ENCODE data around the gene ITGA2B. TPM values are rescaled to one million over a fixed set of nuclear protein-coding genes. Genes with fewer than 3 reads are reported as not detected.

Gene ITGA2B
- total and polyA plus RNA-seq, 2 of the 13 experiments (the other 11 are each of a cell fraction or from before 2014, with no cell fraction given) = 0.38 to 1.1 TPM

DNA sequence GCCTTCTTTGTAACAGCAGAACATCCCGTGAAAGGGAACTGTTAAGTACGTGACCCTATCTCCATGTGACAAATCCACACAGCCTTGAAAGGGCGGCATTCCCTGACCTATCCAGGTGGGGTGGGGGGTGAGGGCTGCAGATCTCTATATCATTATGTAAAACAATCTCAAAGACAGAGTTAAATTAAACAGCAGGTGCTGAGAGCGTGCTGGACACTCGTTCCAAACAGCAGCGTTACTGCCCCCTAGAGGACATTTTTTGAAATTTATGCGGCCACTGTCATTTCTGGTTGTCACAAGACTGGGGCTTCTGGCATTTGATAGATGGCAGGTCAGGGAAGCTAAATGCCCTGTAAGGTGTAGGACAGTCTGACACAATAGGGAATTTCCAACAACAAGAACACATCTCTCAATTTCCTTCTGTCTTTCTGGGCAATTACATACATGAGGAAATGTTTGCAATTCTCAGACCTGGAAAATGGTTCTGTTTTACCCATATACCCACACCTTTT, 58.1 kb downstream of the ITGA2B start:
- FAIRE-seq (peak; percentile 86), DNase-seq (ENCODE audit: low spot score) (peak; percentile 84), ATAC-seq (peak; percentile 25; the same call in 2 of the 3 replicates)
- H3K79me2 ChIP-seq (ENCODE audit: insufficient read depth, low read length) = no peaks in the 10 kb centered on the region
- no TSS peak for BruUV-seq (replicated peaks)
- peak overlapping the region; percentile 64 for H3K4me2 ChIP-seq (ENCODE audit: low read depth, low read length)
- no peak overlapping the region for H3K27ac ChIP-seq (ENCODE audit: extremely low read length, insufficient read depth, low read length)
- no peaks in the 10 kb centered on the region for H3K36me3 ChIP-seq (replicated peaks in 1 of 2; ENCODE audit: control insufficient read depth in 1 of 2, insufficient read depth in 2 of 2, low read length in 2 of 2)
- 2% methylated on average over 7 of the region's 7 CpGs for WGBS (ENCODE audit: low lambda C conversion rate)
- H3K9ac ChIP-seq (ENCODE audit: insufficient read depth, low read depth, low read length) = no peak overlapping the region
- peaks cover 50% of the 10 kb centered on the region for H3K4me1 ChIP-seq (ENCODE audit: insufficient read depth, low read length)
- CTCF ChIA-PET (ENCODE audit: low intra/inter-chr PET ratio, low total read pairs) = interaction anchor here (0.7 to 2.7 kb wide), 3 partner anchors 15 to 210 kb away, joined by 4 to 6 read pairs (median 5); partner anchors contain the start of gene GRN
- no peaks in the 10 kb centered on the region for H4K20me1 ChIP-seq (ENCODE audit: insufficient read depth, low read length)
- H3K27me3 ChIP-seq (ENCODE audit: control insufficient read depth in 1 of 2, insufficient read depth in 2 of 2, low read length in 2 of 2) = peaks cover 2 to 29% of the 10 kb centered on the region in 2 experiments; a peak in 4 of 5 replicates
- POLR2A ChIA-PET = interaction anchor here (2.0 kb wide), 1 partner anchor 14 kb away, joined by 9 read pairs; the partner anchor contains the start of gene GRN
- intact Hi-C loops (cut with micrococcal nuclease; ENCODE audit: unreplicated experiment) (no loop called here), in situ Hi-C loops (cut with HindIII; ENCODE audit: extremely low pct_ligation_motif_present, low pct_unique_long_range_greater_than_20kb) (no loop called here)
- no peaks in the 10 kb centered on the region for H3K9me3 ChIP-seq (ENCODE audit: low read length)
- H3K4me3 ChIP-seq (replicated peaks in 1 of 3; ENCODE audit: insufficient read depth in 1 of 3, low read depth in 2 of 3, low read length in 3 of 3) = no peak overlapping the region
- peak overlapping the region; percentile 3 for H2AFZ ChIP-seq (ENCODE audit: low read length)
- TF ChIP-seq, protein P1, sequence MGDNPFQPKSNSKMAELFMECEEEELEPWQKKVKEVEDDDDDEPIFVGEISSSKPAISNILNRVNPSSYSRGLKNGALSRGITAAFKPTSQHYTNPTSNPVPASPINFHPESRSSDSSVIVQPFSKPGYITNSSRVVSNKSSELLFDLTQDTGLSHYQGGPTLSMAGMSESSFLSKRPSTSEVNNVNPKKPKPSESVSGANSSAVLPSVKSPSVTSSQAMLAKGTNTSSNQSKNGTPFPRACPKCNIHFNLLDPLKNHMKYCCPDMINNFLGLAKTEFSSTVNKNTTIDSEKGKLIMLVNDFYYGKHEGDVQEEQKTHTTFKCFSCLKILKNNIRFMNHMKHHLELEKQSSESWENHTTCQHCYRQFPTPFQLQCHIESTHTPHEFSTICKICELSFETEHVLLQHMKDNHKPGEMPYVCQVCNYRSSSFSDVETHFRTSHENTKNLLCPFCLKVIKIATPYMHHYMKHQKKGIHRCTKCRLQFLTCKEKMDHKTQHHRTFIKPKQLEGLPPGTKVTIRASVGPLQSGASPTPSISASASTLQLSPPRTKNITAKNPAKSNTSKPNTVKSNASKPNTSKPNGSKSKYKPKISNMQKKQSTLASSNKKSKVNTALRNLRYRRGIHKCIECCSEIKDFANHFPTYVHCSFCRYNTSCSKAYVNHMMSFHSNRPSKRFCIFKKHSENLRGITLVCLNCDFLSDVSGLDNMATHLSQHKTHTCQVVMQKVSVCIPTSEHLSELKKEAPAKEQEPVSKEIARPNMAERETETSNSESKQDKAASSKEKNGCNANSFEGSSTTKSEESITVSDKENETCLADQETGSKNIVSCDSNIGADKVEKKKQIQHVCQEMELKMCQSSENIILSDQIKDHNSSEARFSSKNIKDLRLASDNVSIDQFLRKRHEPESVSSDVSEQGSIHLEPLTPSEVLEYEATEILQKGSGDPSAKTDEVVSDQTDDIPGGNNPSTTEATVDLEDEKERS (CRISPR knock-in tag; IDR thresholded peaks at IDR 0.05) = peak; percentile 42; the same call in 1 of the 2 replicates
- TF ChIP-seq, protein P2, sequence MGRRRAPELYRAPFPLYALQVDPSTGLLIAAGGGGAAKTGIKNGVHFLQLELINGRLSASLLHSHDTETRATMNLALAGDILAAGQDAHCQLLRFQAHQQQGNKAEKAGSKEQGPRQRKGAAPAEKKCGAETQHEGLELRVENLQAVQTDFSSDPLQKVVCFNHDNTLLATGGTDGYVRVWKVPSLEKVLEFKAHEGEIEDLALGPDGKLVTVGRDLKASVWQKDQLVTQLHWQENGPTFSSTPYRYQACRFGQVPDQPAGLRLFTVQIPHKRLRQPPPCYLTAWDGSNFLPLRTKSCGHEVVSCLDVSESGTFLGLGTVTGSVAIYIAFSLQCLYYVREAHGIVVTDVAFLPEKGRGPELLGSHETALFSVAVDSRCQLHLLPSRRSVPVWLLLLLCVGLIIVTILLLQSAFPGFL (CRISPR knock-in tag; IDR thresholded peaks at IDR 0.05) = no peak
- peak; percentile 45; the same call in 1 of the 2 replicates for TF ChIP-seq TBX2 (CRISPR knock-in tag; IDR thresholded peaks at IDR 0.05; ENCODE audit: borderline replicate concordance)
- TF ChIP-seq, protein P3, sequence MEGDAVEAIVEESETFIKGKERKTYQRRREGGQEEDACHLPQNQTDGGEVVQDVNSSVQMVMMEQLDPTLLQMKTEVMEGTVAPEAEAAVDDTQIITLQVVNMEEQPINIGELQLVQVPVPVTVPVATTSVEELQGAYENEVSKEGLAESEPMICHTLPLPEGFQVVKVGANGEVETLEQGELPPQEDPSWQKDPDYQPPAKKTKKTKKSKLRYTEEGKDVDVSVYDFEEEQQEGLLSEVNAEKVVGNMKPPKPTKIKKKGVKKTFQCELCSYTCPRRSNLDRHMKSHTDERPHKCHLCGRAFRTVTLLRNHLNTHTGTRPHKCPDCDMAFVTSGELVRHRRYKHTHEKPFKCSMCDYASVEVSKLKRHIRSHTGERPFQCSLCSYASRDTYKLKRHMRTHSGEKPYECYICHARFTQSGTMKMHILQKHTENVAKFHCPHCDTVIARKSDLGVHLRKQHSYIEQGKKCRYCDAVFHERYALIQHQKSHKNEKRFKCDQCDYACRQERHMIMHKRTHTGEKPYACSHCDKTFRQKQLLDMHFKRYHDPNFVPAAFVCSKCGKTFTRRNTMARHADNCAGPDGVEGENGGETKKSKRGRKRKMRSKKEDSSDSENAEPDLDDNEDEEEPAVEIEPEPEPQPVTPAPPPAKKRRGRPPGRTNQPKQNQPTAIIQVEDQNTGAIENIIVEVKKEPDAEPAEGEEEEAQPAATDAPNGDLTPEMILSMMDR (CRISPR knock-in tag; IDR thresholded peaks at IDR 0.05) = peak; percentile 82
- TF ChIP-seq, protein P4, sequence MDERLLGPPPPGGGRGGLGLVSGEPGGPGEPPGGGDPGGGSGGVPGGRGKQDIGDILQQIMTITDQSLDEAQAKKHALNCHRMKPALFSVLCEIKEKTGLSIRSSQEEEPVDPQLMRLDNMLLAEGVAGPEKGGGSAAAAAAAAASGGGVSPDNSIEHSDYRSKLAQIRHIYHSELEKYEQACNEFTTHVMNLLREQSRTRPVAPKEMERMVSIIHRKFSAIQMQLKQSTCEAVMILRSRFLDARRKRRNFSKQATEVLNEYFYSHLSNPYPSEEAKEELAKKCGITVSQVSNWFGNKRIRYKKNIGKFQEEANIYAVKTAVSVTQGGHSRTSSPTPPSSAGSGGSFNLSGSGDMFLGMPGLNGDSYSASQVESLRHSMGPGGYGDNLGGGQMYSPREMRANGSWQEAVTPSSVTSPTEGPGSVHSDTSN (CRISPR knock-in tag; IDR thresholded peaks at IDR 0.05) = 0 out of 2 replicates have a peak, but pooled peaks have one; percentile 10
- no peak for TF ChIP-seq STAT5B (CRISPR knock-in tag; IDR thresholded peaks at IDR 0.05)
- TF ChIP-seq ZNF792 (CRISPR knock-in tag; IDR thresholded peaks at IDR 0.05) = no peak
- 0 out of 2 replicates have a peak, but pooled peaks have one; percentile 39 for TF ChIP-seq ZNF766 (CRISPR knock-in tag; IDR thresholded peaks at IDR 0.05; ENCODE audit: borderline replicate concordance)
- 0 out of 2 replicates have a peak, but pooled peaks have one; percentile 60 for TF ChIP-seq ZSCAN9 (CRISPR knock-in tag; IDR thresholded peaks at IDR 0.05; ENCODE audit: borderline replicate concordance)
- TF ChIP-seq BHLHE40 (IDR thresholded peaks at IDR 0.05; ENCODE audit: low read length) = peak; percentile 62
- TF ChIP-seq MXD4 (CRISPR knock-in tag; IDR thresholded peaks at IDR 0.05) = 0 out of 2 replicates have a peak, but pooled peaks have one; percentile 59
- TF ChIP-seq ZNF264 (CRISPR knock-in tag; IDR thresholded peaks at IDR 0.05) = no peak
- TF ChIP-seq, protein P5, sequence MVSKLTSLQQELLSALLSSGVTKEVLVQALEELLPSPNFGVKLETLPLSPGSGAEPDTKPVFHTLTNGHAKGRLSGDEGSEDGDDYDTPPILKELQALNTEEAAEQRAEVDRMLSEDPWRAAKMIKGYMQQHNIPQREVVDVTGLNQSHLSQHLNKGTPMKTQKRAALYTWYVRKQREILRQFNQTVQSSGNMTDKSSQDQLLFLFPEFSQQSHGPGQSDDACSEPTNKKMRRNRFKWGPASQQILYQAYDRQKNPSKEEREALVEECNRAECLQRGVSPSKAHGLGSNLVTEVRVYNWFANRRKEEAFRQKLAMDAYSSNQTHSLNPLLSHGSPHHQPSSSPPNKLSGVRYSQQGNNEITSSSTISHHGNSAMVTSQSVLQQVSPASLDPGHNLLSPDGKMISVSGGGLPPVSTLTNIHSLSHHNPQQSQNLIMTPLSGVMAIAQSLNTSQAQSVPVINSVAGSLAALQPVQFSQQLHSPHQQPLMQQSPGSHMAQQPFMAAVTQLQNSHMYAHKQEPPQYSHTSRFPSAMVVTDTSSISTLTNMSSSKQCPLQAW (CRISPR knock-in tag; IDR thresholded peaks at IDR 0.05) = 0 out of 2 replicates have a peak, but pooled peaks have one; percentile 16
- TF ChIP-seq, protein P6, sequence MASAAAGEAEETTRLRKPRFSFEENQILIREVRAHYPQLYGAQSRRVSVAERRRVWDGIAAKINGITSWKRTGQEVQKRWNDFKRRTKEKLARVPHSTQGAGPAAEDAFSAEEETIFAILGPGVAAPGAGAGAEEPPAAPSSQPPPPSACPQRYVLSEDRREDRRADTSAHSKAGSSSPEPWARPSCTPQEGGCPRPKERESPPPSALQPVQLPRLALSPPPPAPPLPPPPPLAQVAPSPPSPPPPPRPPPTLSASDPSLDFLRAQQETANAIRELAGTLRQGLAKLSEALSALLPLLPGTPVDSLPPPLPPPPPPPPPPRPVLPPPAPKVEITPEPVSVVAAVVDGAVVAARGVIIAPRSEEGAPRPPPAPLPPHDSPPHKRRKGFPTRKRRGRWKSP (CRISPR knock-in tag; IDR thresholded peaks at IDR 0.05) = 0 out of 2 replicates have a peak, but pooled peaks have one; percentile 52
